AG08395 (cell line): ENCODE measurements around the gene ABCD1.
A peak's percentile ranks its signal among the peaks of the same experiment; 100 is the strongest.

Experiments
- DNase-seq: peaks from one replicate; pipeline ENCODE4 v3.0.0; 2012; ENCODE audit warnings: mixed read lengths, low spot score

The ABCD1 gene

GRCh38 chrX:153773741-153774575 is 49.3 kb downstream of the ABCD1 start:
- no peak for DNase-seq

- no peak for DNase-seq
These were observed 50.1 kb downstream of the ABCD1 start for GRCh38 chrX:153774576-153775292.

- DNase-seq: no peak
These were observed 50.9 kb downstream of the ABCD1 start for GRCh38 chrX:153775293-153776119.

- no peak for DNase-seq
These were observed 51.5 kb downstream of the ABCD1 start for GRCh38 chrX:153776120-153776599.

GRCh38 chrX:153776611-153777045 is 52.0 kb downstream of the ABCD1 start:
- DNase-seq: no peak

- DNase-seq: no peak
These were observed 52.8 kb downstream of the ABCD1 start for GRCh38 chrX:153777261-153778090.

- DNase-seq: no peak
These were observed 53.5 kb downstream of the ABCD1 start for GRCh38 chrX:153778181-153778580.

- no peak for DNase-seq
These were observed 54.0 kb downstream of the ABCD1 start for GRCh38 chrX:153778684-153779101.

GRCh38 chrX:153779891-153780677 is 55.4 kb downstream of the ABCD1 start:
- no peak for DNase-seq

- DNase-seq: peak; percentile 43
These were observed 56.2 kb downstream of the ABCD1 start, which contains the start of gene SRPK3 for GRCh38 chrX:153780678-153781427. Gene SRPK3 (plus strand): TSS chrX:153781041. CDS start chrX:153781087, 46 bp downstream.

GRCh38 chrX:153781428-153782047 is 56.9 kb downstream of the ABCD1 start:
- peak; percentile 37 for DNase-seq

GRCh38 chrX:153782313-153782712 is 57.7 kb downstream of the ABCD1 start:
- DNase-seq: no peak

- DNase-seq: no peak
These were observed 58.2 kb downstream of the ABCD1 start for GRCh38 chrX:153782871-153783270.

GRCh38 chrX:153783378-153784013 is 58.8 kb downstream of the ABCD1 start:
- no peak for DNase-seq

- DNase-seq: no peak
These were observed 59.8 kb downstream of the ABCD1 start for GRCh38 chrX:153784325-153784967.

- no peak for DNase-seq
These were observed 62.0 kb downstream of the ABCD1 start for GRCh38 chrX:153786669-153787068.

GRCh38 chrX:153789654-153790053 is 65.0 kb downstream of the ABCD1 start:
- no peak for DNase-seq
